Activated CD4-positive, alpha-beta T cell treated with anti-CD3 and anti-CD28 coated beads, Interleukin-2, Interleukin-6, amounts not matched to agents 100 ng/mL and 50 ng/mL, durations not matched to agents 16 hours and 8 hours (primary cell): Measurements from ENCODE around the gene CTCFL.

Experiments
- DNase-seq: peaks from one replicate; pipeline ENCODE4 v3.0.0-alpha.2; 2020

Gene CTCFL

DNA sequence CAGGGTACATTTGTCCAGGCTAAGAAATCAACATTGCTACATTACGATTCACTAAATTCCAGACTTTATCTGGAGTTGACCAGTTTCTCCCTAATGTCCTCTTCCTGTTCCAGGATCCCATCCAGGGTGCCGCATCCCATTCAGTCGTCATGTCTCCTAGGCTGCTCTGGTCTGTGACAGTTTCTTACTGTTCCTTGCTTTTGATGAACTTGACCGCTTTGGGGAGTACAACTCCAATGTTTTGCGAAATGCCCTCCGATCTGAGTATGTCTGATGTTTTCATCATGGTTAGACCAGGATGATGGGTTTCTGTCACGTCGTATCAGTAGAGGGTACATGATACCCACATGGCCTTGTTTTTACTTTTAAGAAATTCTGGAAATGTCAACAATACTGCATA lies 62.2 kb downstream of the CTCFL start:
- DNase-seq, result no peak

DNA sequence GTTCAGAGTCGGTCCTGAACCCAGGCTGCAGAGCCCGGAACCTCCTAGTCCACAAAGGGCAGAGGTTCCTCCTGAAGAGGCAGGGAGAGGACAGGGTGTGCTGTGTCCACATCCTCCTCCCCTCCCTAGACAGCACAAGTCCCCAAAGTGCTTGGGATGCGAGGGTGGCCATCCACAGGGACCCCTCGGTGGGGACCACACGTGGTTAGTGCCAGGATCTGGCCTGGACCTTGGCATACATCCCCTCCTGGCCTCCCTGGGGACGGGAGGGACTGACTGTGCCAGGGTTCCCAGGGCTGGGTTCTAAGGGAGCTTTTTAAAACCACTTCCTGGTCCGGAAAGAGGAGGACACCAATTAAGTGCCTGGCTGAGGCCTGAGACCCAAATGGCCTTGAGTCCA lies 63.2 kb downstream of the CTCFL start:
- DNase-seq, result no peak

DNA sequence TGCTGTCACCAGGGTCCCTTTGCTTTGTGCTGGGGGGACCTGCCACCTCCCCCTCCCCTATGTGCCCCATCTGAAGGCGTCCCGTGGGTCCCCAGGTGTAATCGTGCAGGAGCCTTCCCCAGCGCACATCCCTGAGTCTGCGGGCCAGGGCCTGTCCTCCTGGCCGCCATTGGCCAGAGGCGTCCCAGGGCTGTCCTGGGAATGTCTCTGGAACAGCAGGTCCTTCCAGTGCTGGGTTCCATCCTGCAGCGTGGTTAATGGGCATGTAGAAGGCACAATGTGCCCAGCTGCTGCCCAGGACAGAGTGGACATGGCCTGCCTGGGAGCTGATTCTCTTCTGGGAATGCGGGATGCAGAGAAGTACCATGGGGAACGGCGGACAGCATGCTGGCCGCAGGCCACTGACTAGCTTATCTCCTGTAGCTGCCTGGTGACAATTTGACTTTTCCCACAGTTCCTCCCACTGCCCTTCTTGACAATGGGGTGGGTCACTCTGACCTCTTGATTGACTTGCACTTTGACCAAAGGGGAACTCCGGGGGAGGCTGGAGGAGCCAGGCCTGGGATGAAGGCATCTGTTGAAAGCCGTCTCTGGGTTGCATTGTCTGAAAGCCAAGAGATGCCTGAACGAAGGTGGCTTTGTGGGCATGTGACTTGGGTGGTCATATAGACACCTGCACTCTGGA lies 64.0 kb downstream of the CTCFL start:
- no peak for DNase-seq

DNA sequence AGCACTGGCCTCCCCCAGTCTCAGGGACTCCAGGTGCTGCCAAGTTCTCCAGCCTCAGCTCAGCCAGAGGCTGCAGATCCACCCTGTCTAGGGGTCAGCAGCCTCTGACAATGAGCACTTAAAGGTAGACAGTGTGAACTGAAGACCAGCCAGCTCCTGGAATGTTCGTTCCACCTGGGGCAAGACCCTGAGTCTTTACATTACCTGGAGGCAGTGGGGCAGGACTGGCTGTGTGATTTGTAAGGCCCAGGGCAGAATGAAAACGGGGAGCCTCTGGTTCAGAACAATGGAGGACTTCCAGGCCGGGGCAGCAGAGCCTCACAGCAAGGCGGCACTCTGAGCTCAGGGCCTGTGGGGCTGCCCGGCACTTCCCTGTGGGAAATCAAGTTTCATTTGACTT lies 65.0 kb downstream of the CTCFL start:
- no peak for DNase-seq

DNA sequence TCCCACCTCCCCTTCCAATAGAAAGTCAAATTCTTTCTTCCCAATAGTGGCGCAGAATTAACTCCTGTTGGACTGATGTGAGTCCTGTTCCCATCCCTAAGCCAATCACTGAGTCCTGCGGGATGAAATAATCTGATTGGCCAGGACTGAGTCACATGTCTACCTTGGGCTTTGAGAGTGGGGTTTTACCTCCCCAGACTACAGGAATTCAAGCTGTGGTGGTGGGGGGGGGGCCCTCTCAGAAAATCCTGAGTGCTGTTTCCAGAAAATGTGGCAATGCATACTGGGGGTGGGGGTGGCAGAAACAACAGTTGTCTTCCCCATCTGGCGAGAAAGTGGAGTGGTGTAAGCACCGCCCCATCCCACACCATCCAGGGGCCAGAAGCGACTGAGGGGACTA lies 65.7 kb downstream of the CTCFL start:
- DNase-seq, result no peak

DNA sequence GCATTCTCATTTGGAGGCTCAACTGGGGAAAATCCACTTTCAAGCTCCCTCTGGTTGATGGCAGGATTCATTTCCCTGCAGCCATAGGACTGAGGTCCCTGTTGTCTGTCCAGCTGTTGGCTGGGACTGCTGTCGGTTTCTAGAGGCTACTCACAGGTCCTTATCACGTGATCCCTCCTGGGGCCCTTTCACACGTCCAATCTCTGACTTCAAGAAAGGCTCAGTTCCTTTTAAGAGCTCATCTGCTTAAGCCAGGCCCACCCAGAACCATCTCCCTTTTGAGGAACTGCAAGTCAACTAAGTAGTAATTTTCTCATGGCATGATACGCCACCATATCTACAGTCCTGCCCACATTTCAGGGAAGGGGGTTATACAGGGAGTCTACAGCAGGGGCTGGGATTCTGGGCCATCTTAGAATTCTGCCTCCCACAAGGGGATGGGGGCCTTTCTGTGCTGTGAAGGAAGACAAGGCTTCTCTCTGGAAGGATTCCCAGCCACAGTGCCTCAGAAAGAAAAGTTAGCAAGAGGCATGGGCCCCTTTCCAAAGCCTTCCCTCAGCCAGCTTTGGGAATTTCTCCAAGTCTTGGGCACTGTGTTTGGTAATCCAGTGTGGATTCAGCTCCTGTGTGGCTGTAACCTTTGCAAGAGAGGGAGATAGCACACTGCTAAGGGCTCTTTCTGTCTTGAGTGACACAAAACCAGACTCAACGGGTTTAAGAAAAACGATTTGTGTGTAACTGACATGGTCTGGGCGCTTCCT lies 66.4 kb downstream of the CTCFL start:
- DNase-seq, result no peak

DNA sequence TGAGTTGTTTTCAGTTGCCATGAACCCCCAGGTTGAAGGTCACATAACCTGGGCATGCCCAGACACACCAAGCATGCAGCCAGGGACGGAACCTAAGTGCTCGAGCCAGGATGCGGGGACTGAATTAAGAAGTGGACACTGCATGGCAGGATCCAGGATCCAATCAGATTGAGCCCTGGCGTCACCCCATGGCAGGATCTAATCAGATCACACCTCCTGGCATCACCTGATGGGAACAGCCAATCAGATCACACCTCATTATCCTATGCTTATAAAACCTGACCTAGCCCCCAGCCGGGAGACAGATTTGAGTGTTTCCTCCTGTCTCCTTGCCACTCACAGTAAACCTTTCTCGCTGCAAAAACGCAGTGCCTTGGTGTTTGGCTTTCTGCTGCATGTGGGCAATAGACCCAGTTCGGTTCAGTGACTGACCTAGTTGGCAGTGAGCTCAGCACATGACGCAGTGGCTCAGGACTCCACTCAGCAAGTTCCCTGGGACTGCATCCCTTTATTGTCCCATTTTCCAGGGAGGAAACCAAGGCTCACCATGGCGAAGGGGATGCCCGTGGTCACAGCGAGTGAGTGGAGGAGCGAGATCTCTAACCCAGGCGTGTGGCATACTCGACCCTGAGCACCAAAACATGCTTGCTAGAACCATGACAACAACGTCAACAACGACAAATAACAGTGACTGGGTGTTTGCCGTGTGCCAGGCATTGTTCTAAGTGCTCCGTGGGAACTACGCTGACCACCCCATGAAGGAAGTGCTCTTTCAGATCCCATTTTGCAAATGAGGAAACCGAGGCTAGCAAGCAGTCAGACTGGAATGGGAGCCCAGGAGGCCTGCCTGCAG lies 67.5 kb downstream of the CTCFL start:
- no peak for DNase-seq

DNA sequence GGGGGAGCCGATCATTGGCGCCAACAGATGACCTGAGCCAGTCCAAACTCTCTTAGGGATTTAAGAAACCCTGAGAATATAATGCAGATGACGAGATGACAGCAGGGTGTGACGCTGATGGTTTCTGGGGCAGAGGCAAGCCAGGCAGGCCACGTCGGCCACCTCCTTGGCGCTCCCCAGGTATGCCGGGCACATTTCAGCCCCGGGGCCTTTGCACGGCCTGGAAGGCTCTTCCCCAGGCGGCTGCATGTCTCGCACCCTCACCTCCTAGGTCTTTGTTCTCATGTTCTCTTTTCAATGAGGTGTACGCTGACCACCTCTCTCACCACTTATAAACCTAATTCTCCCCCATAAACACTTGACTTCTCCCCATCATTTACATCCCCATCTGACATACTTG lies 68.8 kb downstream of the CTCFL start:
- no peak for DNase-seq

DNA sequence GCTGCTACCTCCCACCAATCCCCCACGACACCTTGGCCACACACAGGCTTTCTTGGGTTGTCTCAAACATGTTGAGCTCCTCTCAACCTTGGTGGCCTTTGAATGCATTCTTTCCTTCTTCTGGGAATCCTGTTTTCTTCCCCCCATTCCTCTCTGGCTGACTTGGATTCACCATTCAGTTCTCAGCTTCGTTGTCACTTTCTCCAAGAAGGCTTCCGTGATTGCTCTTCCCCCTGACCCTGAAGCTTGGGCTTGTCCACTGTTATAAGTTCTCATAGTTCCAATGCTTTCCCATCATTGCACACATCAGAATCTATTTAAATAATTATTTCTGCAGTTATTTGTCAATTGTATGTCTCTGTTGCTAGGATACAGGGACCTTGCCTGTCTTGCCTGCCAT lies 69.6 kb downstream of the CTCFL start:
- DNase-seq, result no peak

DNA sequence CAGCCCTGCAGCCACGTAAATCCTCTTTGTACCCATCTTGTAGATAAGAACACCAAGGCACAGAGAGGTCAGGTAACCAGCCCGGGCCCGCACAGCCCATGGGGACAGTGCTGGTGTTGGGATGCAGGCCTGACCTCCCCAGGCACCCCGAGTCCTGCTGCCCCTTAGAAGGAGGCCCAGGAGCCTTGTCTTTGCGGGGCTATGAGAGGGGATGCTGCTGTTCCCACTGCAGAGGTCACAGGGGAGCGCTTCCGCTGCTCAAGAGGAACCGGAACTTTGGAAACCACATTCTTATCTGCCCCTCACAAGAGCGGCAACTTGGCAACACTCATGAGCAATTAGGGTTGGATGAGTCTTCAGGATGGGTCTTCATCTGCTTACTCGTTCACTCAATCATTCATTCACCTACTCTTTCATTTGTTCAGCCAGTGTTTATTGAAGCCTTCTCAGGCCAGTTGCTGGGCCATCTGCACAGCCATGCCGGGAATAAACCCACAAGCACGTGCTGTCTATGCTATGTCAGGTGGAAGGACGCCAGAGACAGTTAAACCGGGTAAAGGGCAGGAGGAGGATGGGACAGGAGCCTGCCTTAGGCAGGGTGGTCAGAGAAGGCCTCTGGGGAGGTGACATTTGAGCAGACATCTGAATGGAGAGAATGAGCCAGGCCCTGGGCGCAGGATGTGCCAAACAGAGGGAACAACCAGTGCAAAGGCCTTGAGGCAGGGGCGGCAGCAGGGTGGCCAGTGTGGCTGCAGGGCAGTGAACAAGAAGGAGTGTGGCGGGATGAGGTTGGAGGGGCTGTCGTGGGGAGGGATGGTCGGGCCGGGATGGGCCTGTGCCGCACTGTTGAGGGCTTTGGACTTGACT lies 72.9 kb downstream of the CTCFL start:
- no peak for DNase-seq

DNA sequence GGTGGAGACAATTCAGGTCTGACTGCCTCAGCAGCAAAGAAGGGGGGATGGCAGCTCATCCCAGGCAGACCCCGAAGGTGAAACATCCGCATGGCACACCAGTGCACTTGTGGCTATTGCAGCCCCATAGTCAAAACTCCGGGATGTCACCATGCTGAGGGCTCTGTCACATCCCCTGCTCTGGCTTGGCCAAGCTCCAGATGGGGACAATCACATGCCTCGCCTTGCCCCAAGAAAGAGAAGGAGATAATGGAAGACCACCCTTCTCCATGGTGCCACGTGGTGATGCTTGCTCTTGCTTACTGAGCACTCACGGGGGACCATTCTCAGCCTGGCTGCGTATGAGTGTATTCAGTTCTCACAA lies 73.5 kb downstream of the CTCFL start:
- no peak for DNase-seq

DNA sequence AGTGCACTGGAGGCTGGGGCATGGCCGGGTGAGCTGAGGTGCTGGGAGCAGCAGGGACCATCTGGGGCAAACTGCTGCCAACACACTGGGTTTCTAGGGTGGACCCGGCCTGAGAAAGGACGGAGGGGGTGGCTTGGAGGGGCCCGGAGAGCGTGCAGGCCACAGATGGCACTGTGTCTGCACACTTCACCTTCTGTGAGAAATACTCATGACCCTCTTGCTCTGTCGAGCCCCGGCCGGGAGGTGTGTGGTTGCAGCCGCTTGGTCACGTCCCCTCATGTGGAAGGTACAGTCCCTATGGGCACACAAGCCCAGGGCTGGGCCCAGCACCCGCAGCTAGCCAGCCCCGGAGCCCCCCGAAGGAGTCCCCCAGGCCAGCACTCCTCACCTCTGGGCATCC lies 74.0 kb downstream of the CTCFL start:
- no peak for DNase-seq

DNA sequence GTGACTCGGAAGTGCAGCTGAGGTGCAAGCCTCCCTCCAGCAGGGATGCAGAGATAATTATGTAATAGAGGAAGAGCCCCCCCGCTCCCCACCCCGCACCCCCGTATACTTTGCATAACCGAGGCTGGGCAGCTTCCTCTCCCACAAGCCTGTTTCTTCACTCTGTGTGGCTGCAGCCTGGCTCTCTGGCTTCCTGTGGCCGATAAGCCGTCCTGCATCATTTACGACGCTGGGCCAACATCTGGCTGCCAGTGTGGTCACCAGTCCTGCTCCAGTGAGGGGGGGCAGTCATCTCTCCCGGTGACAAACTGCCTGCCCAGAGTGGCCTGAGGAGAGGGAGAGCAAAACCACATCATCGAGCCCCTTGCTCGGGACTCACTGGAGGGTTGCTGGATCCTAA lies 74.5 kb downstream of the CTCFL start:
- DNase-seq, result no peak

DNA sequence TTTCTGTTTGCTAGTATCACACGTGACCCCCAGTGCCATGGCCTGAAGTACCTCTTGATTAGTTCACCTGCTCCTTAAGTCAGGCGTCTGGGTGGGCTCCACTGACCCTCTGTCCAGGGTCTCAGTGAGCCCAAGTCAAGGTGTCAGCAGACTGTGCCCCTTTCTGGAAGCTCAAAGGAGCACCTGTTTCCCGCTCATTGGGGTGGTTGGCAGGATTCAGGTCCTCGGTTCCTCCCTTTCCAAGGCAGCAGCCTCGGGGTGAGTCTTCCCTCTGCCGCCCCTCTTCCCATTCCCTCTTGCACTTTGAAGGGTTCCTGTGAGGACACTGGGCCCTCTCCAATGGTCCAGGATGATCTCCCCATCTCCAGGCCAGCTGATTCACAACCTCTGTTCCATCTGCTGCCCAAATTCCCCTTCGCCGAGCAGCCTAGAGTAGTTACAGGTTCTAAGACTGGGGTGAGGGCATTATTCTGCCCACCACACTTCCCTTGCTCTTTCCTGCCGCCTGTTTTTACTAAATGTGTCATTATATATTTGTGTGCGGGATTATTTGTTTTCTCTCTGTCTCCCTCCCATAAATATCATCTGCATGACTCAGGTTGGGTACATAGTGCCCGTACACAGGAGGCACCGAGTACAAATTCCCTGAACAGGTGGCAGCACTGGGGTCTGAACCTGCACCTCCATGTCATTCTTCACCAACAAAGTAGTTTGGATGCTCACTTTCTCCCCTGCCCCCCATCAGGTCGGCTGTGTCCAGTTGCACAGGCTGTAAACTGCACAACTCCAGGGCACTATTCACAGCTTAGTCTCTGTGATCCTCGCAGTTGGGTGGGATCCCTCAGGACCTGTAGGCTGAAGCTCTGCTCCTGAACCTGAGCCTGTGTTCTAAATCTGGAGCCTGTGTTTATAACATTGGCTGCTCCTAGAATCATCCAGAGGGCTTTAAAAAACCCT lies 75.3 kb downstream of the CTCFL start:
- DNase-seq, result no peak

DNA sequence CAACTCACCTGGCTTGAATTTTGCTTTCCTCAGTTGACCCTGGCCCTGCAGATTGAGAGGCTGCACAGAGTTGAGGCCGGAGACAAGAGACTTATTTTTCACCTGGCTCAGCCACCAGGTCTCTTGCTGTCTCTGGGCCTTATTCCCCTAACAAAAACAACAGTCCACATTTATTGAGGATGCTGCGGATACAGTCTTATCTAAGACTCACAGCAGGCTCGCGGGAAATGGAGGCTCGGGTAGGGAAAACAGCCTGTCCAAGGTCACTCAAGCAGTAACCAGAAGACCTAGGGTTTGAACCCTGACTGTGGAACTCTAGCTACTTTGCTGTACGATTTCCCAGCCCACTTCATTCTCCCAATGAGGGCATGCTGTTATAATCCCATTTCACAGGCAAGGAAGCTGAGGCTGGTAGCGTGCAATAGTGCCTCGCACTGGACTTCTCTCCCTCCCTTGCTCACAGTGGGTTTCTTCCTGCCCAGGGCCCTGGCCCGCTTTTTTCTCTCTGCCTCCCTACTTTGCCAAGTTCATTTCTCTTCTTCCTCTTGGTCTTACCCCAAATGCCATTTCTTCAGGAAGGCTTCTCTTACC lies 76.1 kb downstream of the CTCFL start:
- no peak for DNase-seq
